HG03196 (cell line): ENCODE data around the gene PHLDB1.

ENCODE experiments used
- ATAC-seq: cut with Tn5 transposase; IDR thresholded peaks from one replicate; pipeline ENCODE4 v1.9.1; 2021; ENCODE audit not compliant: unreplicated experiment

The PHLDB1 gene

GRCh38 chr11:118621784-118622375 is 14.5 kb downstream of the PHLDB1 start:
- no peak for ATAC-seq

- no peak for ATAC-seq
Measured at GRCh38 chr11:118622376-118623268, 15.2 kb downstream of the PHLDB1 start.

- ATAC-seq = no peak
Measured at GRCh38 chr11:118623269-118623655, 15.8 kb downstream of the PHLDB1 start.

- ATAC-seq = no peak
Measured at GRCh38 chr11:118625036-118625690, 17.7 kb downstream of the PHLDB1 start.

GRCh38 chr11:118625976-118626375 is 18.6 kb downstream of the PHLDB1 start:
- ATAC-seq = no peak

GRCh38 chr11:118627566-118627965 is 20.2 kb downstream of the PHLDB1 start:
- ATAC-seq = no peak

GRCh38 chr11:118628031-118628430 is 20.6 kb downstream of the PHLDB1 start:
- no peak for ATAC-seq

GRCh38 chr11:118628432-118628831 is 21.0 kb downstream of the PHLDB1 start:
- ATAC-seq = no peak

GRCh38 chr11:118628861-118629549 is 21.6 kb downstream of the PHLDB1 start:
- ATAC-seq = no peak

GRCh38 chr11:118629761-118630661 is 22.6 kb downstream of the PHLDB1 start:
- ATAC-seq = no peak

GRCh38 chr11:118631142-118631909 is 23.9 kb downstream of the PHLDB1 start:
- ATAC-seq = no peak

- no peak for ATAC-seq
Measured at GRCh38 chr11:118632577-118633318, 25.3 kb downstream of the PHLDB1 start.

GRCh38 chr11:118633319-118633690 is 25.9 kb downstream of the PHLDB1 start:
- no peak for ATAC-seq

GRCh38 chr11:118633979-118634378 is 26.6 kb downstream of the PHLDB1 start:
- ATAC-seq = no peak

- no peak for ATAC-seq
Measured at GRCh38 chr11:118634431-118635236, 27.2 kb downstream of the PHLDB1 start.

GRCh38 chr11:118635237-118635591 is 27.8 kb downstream of the PHLDB1 start:
- no peak for ATAC-seq

- no peak for ATAC-seq
Measured at GRCh38 chr11:118635642-118636041, 28.2 kb downstream of the PHLDB1 start.
